PC-9 (cell line): ENCODE results near the gene RASGRF1.

Experiments
- EZH2 ChIP-seq: fragments of 200-600 bp; sonication (generic); IDR thresholded peaks from 2 replicates; pipeline ENCODE4 v1.8.0; 2017; ENCODE audit warnings: antibody characterized with exemption, low read depth
- TF ChIP-seq, protein P1 (sequence below): fragments of 200-600 bp; sonication (generic); conservative IDR thresholded peaks from 2 replicates; pipeline ENCODE4 v1.6.1; 2017; ENCODE audit warnings: mixed run types, antibody characterized with exemption, mild to moderate bottlenecking, moderate library complexity

- TF ChIP-seq, protein P1, sequence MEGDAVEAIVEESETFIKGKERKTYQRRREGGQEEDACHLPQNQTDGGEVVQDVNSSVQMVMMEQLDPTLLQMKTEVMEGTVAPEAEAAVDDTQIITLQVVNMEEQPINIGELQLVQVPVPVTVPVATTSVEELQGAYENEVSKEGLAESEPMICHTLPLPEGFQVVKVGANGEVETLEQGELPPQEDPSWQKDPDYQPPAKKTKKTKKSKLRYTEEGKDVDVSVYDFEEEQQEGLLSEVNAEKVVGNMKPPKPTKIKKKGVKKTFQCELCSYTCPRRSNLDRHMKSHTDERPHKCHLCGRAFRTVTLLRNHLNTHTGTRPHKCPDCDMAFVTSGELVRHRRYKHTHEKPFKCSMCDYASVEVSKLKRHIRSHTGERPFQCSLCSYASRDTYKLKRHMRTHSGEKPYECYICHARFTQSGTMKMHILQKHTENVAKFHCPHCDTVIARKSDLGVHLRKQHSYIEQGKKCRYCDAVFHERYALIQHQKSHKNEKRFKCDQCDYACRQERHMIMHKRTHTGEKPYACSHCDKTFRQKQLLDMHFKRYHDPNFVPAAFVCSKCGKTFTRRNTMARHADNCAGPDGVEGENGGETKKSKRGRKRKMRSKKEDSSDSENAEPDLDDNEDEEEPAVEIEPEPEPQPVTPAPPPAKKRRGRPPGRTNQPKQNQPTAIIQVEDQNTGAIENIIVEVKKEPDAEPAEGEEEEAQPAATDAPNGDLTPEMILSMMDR: no peak
- no peak for TF ChIP-seq EZH2
These were observed 31.5 kb downstream of the RASGRF1 start for GRCh38 chr15:79059081-79059572.
